22Rv1 (cell line): Measurements from ENCODE around the gene AGRP.

Experiments
- ZFX ChIP-seq: fragments of 450-650 bp; IDR thresholded peaks from 2 replicates; pipeline ENCODE4 v1.6.1; 2017; ENCODE audit warnings: antibody characterized with exemption, borderline replicate concordance
- TF ChIP-seq, protein P1 (sequence below): fragments of 450-650 bp; IDR thresholded peaks from 2 replicates; pipeline ENCODE4 v1.5.1; 2017; ENCODE audit warnings: mild to moderate bottlenecking

DNA sequence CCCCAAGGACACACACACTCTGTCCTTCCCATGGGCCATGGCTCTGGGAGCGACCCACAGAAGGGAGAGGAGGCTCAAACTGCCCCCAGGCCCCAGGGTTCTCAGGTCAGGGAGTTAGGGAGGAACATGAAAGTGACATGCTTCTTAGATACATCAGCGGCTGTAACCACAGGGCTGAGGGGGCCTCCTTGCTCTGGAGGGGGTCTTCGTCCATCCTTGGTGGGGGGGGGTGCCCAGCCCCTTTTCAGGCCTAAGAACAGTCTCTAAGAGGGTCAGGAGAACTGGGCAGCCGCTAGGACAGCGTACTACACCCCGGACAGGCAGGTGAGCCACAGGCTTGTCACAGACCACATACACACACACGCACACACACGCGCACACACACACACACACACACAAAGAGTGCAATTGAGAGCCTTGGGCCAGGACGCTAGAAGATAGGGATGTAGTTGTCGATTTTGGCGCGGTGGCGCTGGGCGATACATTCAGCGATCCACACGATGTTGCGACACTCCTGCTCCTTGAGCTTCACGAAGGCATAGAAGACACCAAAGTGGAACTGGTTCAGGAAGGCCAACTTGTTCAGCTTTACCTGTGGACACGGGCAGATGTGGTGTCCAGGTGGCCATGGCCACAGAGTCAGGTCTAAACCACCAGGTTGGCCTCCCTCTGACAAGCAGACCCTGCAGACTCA, 45.1 kb downstream of the AGRP start:
- TF ChIP-seq, protein P1, sequence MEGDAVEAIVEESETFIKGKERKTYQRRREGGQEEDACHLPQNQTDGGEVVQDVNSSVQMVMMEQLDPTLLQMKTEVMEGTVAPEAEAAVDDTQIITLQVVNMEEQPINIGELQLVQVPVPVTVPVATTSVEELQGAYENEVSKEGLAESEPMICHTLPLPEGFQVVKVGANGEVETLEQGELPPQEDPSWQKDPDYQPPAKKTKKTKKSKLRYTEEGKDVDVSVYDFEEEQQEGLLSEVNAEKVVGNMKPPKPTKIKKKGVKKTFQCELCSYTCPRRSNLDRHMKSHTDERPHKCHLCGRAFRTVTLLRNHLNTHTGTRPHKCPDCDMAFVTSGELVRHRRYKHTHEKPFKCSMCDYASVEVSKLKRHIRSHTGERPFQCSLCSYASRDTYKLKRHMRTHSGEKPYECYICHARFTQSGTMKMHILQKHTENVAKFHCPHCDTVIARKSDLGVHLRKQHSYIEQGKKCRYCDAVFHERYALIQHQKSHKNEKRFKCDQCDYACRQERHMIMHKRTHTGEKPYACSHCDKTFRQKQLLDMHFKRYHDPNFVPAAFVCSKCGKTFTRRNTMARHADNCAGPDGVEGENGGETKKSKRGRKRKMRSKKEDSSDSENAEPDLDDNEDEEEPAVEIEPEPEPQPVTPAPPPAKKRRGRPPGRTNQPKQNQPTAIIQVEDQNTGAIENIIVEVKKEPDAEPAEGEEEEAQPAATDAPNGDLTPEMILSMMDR, result no peak
- TF ChIP-seq ZFX, result no peak
